TTC549 (cell line): ENCODE measurements around the gene CNTRL.
"Not testable (repeated sequence)": the region's sequence is repeated elsewhere in the genome, so short reads cannot be mapped to it uniquely, and the experiment has no call there.

ENCODE experiments used
- FAIRE-seq: peaks from 2 replicates; lab custom pipeline; 2012; peaks lifted over from hg19 to GRCh38; lab: Jason Lieb, UNC

Gene CNTRL

DNA sequence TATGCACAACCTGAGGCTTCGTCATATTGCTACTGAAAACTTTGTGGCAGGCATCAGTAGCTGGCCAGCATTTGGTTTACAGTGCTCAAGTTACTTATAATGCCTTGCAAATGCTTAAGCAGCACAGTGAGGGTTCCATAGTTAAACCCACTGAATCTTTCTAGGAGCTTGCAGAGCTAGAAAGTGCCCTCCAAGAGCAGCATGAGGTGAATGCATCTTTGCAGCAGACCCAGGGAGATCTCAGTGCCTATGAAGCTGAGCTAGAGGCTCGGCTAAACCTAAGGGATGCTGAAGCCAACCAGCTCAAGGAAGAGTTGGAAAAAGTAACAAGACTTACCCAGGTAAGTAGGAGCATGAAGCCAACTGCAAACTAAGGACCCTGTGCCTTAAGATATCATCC, 60.9 kb downstream of the CNTRL start:
- no peak for FAIRE-seq

- no peak for FAIRE-seq
Measured at GRCh38 chr9:121138561-121138960, 63.8 kb downstream of the CNTRL start.

GRCh38 chr9:121138973-121139372, 64.2 kb downstream of the CNTRL start:
- FAIRE-seq: no peak

DNA sequence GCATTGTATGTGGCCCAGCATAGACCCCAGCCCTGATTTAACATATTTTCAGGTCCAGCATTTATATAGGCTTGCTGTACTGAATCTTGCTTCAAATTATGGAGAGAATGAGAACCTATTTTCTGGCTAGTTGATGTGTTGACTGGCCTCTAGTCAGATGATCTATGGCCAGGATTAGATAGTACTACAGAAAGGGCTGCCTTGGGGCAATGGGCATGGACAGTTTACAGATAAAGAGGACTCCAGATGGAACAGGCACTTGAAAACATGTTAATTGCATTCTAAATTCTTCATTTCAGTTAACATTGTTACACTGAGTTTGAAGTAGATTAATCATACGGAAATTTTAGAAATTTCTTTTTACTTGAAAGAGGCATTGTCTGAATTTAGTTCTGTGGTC, 65.4 kb downstream of the CNTRL start:
- FAIRE-seq: no peak

DNA sequence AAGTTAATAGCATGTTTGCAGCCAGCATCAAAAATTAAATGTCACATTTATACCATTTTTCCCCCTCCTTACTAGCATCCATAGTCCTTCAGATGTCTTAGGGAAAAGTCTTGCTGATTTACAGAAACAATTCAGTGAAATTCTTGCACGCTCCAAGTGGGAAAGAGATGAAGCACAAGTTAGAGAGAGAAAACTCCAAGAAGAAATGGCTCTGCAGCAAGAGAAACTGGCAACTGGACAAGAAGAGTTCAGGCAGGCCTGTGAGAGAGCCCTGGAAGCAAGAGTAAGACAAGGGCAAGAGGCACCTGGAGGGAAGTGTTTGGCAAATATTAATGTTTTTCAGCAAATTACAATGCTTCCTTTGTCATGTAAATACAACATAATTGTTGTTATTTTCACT, 66.6 kb downstream of the CNTRL start:
- FAIRE-seq: no peak

- no peak for FAIRE-seq
Measured at GRCh38 chr9:121141706-121142105, 67.0 kb downstream of the CNTRL start.

DNA sequence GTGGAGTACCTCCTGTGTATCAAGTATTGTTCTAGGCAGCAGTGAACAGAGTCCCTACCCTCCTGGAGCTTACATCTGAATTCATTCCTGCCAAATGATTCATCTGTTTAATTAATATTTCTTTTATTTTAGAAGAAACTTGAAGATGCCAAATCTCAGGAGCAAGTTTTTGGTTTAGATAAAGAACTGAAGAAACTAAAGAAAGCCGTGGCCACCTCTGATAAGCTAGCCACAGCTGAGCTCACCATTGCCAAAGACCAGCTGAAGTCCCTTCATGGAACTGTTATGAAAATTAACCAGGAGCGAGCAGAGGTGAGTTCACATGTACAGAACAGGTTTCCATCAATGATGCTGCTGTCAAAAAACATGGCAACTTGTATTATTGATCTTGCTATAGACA, 69.0 kb downstream of the CNTRL start:
- FAIRE-seq: no peak

GRCh38 chr9:121144482-121144881, 69.7 kb downstream of the CNTRL start:
- FAIRE-seq: no peak

DNA sequence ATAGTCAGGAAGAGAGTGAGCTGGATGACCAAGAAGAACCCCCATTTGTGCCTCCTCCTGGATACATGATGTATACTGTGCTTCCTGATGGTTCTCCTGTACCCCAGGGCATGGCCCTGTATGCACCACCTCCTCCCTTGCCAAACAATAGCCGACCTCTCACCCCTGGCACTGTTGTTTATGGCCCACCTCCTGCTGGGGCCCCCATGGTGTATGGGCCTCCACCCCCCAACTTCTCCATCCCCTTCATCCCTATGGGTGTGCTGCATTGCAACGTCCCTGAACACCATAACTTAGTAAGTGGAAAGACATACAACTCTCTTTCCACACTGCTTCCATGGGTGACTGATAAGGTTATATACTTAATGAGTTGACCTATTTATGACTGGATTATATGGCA, 75.4 kb downstream of the CNTRL start:
- no peak for FAIRE-seq

DNA sequence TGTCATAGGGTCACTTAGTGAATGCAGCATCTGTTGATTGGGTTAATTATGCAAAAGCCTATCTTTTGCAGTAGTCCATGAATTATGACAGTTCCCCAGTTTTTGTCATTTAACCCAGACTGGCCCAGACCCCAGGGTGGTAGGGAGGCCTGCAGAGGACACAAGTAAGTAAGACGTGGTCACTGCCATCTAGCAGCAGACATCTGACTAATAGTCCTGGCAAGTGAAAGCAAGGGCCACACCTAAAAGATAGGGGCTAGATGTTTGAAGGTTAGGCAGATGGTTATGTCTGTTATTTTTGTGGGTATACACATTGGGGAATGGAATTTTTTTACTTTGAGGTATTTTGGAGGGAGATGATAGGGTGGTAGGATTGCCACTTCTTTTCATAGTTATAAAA, 78.9 kb downstream of the CNTRL start:
- FAIRE-seq: no peak

DNA sequence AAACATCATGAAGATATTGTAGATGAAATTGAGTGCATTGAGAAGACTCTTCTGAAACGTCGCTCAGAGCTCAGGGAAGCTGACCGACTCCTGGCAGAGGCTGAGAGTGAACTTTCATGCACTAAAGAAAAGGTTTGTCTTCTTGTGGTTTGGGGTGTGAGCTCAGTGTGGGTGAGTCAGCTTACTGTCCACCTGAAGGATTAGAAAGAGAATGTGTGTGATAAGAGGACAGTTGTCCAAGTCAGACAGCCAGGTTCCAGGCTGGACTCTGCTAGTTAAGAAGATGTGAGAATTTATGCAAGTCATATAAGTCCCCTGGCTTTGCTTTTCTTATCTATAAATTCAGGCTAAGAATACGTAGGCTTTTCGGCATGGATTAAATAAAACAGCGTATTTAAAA, 80.0 kb downstream of the CNTRL start:
- FAIRE-seq: no peak

DNA sequence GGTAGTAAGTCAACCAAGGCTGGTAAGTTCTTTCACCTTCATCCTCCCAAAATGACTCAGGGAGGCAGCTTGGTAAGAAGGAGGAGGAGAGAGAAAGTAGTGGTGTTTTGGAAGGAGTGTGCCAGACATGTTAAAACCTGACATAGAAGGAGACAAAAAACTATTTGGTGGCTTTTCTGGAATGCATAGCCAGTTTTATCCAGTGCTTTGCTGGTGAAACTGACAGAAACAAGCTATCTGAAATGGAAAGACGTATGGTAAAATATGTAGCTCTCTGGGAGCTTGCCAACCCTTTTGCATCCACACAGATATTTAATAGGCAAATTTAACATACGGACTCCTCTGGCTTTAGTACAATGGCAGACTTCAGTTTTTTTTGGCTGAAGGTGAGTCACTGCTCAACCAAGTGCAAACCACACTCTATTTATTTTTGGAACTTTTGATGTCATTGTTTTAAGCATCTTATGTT, 81.5 kb downstream of the CNTRL start:
- FAIRE-seq: no peak

GRCh38 chr9:121157939-121158338, 83.2 kb downstream of the CNTRL start:
- no peak for FAIRE-seq

DNA sequence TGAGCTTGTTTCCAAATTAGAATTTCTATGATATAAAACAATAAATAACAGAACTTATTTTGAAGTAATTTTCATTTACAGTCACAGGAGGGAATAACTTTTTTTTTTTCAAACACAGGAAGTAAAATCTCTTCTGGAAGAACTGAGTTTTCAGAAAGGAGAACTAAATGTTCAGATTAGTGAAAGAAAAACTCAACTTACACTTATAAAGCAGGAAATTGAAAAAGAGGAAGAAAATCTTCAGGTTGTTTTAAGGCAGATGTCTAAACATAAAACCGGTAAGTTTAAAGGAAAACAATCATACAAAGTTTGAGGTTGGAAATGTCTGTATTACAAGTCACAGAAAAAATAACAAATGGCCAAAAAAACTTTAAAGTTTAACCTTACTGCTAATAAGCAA, 85.3 kb downstream of the CNTRL start:
- no peak for FAIRE-seq

GRCh38 chr9:121168052-121168451, 93.3 kb downstream of the CNTRL start:
- no peak for FAIRE-seq

GRCh38 chr9:121169094-121169601, 94.4 kb downstream of the CNTRL start:
- FAIRE-seq: no peak

- FAIRE-seq: no peak
Measured at GRCh38 chr9:121171236-121171635, 96.5 kb downstream of the CNTRL start.

GRCh38 chr9:121172726-121173487, 98.2 kb downstream of the CNTRL start:
- FAIRE-seq: no peak

DNA sequence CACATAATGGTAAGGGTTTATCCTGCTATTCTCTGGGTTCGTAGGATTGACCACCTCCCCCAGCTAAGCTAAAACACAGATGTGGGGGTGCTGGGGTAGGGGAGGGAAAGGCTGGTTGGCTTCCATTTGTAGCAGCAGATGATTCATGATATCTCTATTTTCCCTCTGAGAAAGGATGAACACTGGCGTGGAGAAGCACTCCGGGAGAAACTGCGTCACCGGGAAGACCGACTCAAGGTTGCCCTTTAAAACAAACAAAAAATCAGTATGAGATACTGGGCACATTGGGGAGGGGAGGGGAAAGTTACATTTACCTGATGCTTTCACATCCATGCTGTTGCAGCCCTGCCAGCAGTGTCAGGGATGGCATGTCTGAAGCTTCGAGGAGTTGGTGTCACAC, 98.7 kb downstream of the CNTRL start:
- FAIRE-seq: no peak

DNA sequence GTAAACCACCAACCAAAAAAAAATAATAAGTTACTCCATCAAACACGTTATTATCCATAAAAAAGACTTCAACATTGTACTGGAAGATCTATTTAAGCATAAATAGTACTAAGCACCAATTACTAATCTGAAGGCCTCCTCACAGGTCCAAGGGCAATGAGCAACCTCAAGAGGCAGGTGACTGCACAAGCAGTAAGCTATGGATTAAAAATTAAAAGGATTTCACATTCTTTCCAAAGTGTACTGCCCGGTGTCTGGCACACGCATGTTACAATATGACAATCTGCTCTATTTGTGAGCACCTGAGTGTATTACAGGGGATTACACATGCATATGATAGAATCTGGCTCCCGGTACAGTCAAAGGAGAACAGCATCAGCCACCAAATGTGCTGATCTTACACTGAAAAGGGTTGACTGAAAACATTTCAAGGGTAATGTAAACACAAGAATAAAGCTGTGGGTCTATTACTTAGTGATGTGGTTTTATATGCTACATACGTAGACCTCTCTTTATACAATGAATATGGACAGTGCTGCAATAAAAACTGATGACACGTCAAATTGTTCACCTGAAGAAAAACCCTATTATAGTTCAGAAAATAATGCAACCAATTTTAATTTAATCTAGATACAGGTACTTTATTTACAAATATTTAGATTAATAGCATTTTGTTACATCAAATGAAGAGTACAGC, 104.1 kb downstream of the CNTRL start:
- FAIRE-seq: no peak

GRCh38 chr9:121179373-121179721, 104.6 kb downstream of the CNTRL start:
- not testable (repeated sequence) for FAIRE-seq

GRCh38 chr9:121179930-121180681, 105.4 kb downstream of the CNTRL start:
- FAIRE-seq: no peak
